IMR-90 (cell line): Measurements from ENCODE around the gene CHRNB4. TPM values are rescaled to one million over a fixed set of nuclear protein-coding genes. Genes with fewer than 3 reads are reported as not detected.

Experiments
- ATAC-seq: fragments of 200-7000 bp; cut with Tn5 transposase; 2 replicates; pipeline ENCODE4 v1.9.1; 2020; ENCODE audit warnings: low read depth, mild to moderate bottlenecking, moderate library complexity
- BruUV-seq: library from RNA; stranded (reverse); fragments of 400-500 nt; replicated peaks from 2 replicates; lab custom pipeline; 2021; lab: Mats Ljungman, UMichigan
- CTCF ChIA-PET: fragments of 300-600 bp; formaldehyde crosslinking; extraction: SDS; loops from one replicate; lab custom pipeline; 2021; ENCODE audit warnings: antibody characterized with exemption; lab: Yijun Ruan, JAX
- POLR2A ChIA-PET: fragments of 300-600 bp; sonication (Branson Sonifier 250); formaldehyde crosslinking; loops from one replicate; lab custom pipeline; 2022; ENCODE audit warnings: antibody characterized with exemption; ENCODE audit not compliant: unreplicated experiment; lab: Charles Lee
- DNase-seq: peaks from one replicate; pipeline ENCODE4 v3.0.0; 2013
- H2AFZ ChIP-seq: replicated peaks from 2 replicates; pipeline ENCODE3; 2013; ENCODE audit warnings: low read length, mild to moderate bottlenecking; ENCODE audit not compliant: poor library complexity
- H2AK5ac ChIP-seq: 2 replicates; pipeline ENCODE4 v1.6.1; 2013; ENCODE audit warnings: low read depth, low read length, inconsistent platforms
- H2AK9ac ChIP-seq: replicated peaks from 2 replicates; pipeline ENCODE3; 2013; ENCODE audit warnings: mild to moderate bottlenecking, low read depth, low read length, moderate library complexity; ENCODE audit not compliant: poor library complexity
- H2BK120ac ChIP-seq: 2 replicates; pipeline ENCODE4 v1.6.1; 2013; ENCODE audit warnings: low read depth, low read length, inconsistent platforms
- H2BK15ac ChIP-seq: 3 replicates; pipeline ENCODE4 v1.6.1; 2013; ENCODE audit warnings: low read depth, low read length, inconsistent platforms
- H2BK20ac ChIP-seq: 2 replicates; pipeline ENCODE4 v1.6.1; 2013; ENCODE audit warnings: low read depth, mild to moderate bottlenecking, inconsistent platforms, low read length, moderate library complexity
- H2BK5ac ChIP-seq: 2 replicates; pipeline ENCODE4 v1.6.1; 2013; ENCODE audit warnings: mild to moderate bottlenecking, low read depth, low read length, inconsistent platforms; ENCODE audit not compliant: poor library complexity, severe bottlenecking
- H3K14ac ChIP-seq: replicated peaks from 2 replicates; pipeline ENCODE4 v1.6.1; 2013; ENCODE audit warnings: low read depth, low read length, inconsistent platforms
- H3K18ac ChIP-seq: 2 replicates; pipeline ENCODE4 v1.6.1; 2013; ENCODE audit warnings: low read depth, low read length, control low read depth
- H3K23ac ChIP-seq: 2 replicates; pipeline ENCODE4 v1.6.1; 2013; ENCODE audit warnings: low read depth, low read length, inconsistent platforms
- H3K27ac ChIP-seq: 2 replicates; pipeline ENCODE4 v1.5.1; 2013; ENCODE audit warnings: mild to moderate bottlenecking, control low read depth, low read length; ENCODE audit not compliant: insufficient read depth
- H3K27me3 ChIP-seq: 2 replicates; pipeline ENCODE4 v1.6.1; 2013; ENCODE audit warnings: low read length; ENCODE audit not compliant: control insufficient read depth, insufficient read depth
- H3K36me3 ChIP-seq: 2 replicates; pipeline ENCODE4 v1.6.1; 2013; ENCODE audit warnings: low read length, mixed read lengths; ENCODE audit not compliant: control insufficient read depth, insufficient read depth
- H3K4ac ChIP-seq: 2 replicates; pipeline ENCODE4 v1.6.1; 2013; ENCODE audit warnings: low read depth, low read length, inconsistent platforms
- H3K4me1 ChIP-seq: 2 replicates; pipeline ENCODE4 v1.6.1; 2013; ENCODE audit warnings: low read length, mixed read lengths; ENCODE audit not compliant: control insufficient read depth, insufficient read depth
- H3K4me2 ChIP-seq: 2 replicates; pipeline ENCODE4 v1.6.1; 2013; ENCODE audit warnings: low read depth, mild to moderate bottlenecking, control low read depth, low read length, moderate library complexity
- H3K4me3 ChIP-seq: 2 replicates; pipeline ENCODE4 v1.5.1; 2013; ENCODE audit warnings: low read depth, mild to moderate bottlenecking, control low read depth, low read length, moderate library complexity; ENCODE audit not compliant: insufficient read depth
- H3K56ac ChIP-seq: 2 replicates; pipeline ENCODE4 v1.6.1; 2013; ENCODE audit warnings: low read length, inconsistent platforms; ENCODE audit not compliant: insufficient read depth; ENCODE audit errors: extremely low read depth
- H3K79me1 ChIP-seq, 2 experiments: 2 replicates each; pipeline ENCODE4 v1.6.1; 2013; ENCODE audit warnings: low read length in 2 of 2, inconsistent platforms in 1 of 2, low read depth in 1 of 2
- H3K9ac ChIP-seq: 2 replicates; pipeline ENCODE4 v1.6.1; 2013; ENCODE audit warnings: low read depth, low read length, control low read depth
- H3K9me1 ChIP-seq: 2 replicates; pipeline ENCODE4 v1.6.1; 2013; ENCODE audit warnings: low read length, inconsistent platforms; ENCODE audit not compliant: insufficient read depth
- H3K9me3 ChIP-seq: 2 replicates; pipeline ENCODE4 v1.6.1; 2013; ENCODE audit warnings: low read length; ENCODE audit not compliant: control insufficient read depth, insufficient read depth
- H4K20me1 ChIP-seq: 2 replicates; pipeline ENCODE4 v1.6.1; 2013; ENCODE audit warnings: low read length, inconsistent platforms; ENCODE audit not compliant: insufficient read depth
- H4K5ac ChIP-seq: 2 replicates; pipeline ENCODE4 v1.6.1; 2013; ENCODE audit warnings: mild to moderate bottlenecking, low read depth, low read length, control low read depth
- H4K8ac ChIP-seq, 2 experiments: 2 replicates each; pipeline ENCODE4 v1.6.1; 2013; ENCODE audit warnings: low read depth in 2 of 2, low read length in 2 of 2, control low read depth in 1 of 2, inconsistent platforms in 1 of 2
- H4K91ac ChIP-seq: 2 replicates; pipeline ENCODE4 v1.6.1; 2013; ENCODE audit warnings: low read depth, low read length, inconsistent platforms; ENCODE audit not compliant: insufficient read depth
- CHD1 ChIP-seq: IDR thresholded peaks from 2 replicates; pipeline ENCODE4 v1.6.1; 2012; ENCODE audit warnings: low read depth, low read length, improper control_type of control experiment
- CTCF ChIP-seq: conservative IDR thresholded peaks from 2 replicates; pipeline ENCODE4 v1.5.1; 2012; ENCODE audit warnings: mild to moderate bottlenecking, low read depth, low read length, improper control_type of control experiment
- FOS ChIP-seq: fragments of 150-350 bp; IDR thresholded peaks from 2 replicates; pipeline ENCODE4 v1.6.1; 2016; ENCODE audit warnings: low read depth, low read length
- MAZ ChIP-seq: IDR thresholded peaks from 2 replicates; pipeline ENCODE4 v1.6.1; 2012; ENCODE audit warnings: low read depth, mild to moderate bottlenecking, low read length, improper control_type of control experiment, moderate library complexity, borderline replicate concordance
- MXI1 ChIP-seq: IDR thresholded peaks from 2 replicates; pipeline ENCODE4 v1.6.1; 2012; ENCODE audit warnings: low read depth, mild to moderate bottlenecking, low read length, moderate library complexity, borderline replicate concordance
- POLR2A ChIP-seq: IDR thresholded peaks from 2 replicates; pipeline ENCODE4 v1.6.1; 2012; ENCODE audit warnings: mild to moderate bottlenecking, low read depth, low read length
- RFX5 ChIP-seq: IDR thresholded peaks from 2 replicates; pipeline ENCODE4 v1.8.0; 2012; ENCODE audit warnings: low read depth, mild to moderate bottlenecking, low read length, moderate library complexity
- SMC3 ChIP-seq: fragments of 150-350 bp; IDR thresholded peaks from 2 replicates; pipeline ENCODE4 v1.6.1; 2016; ENCODE audit warnings: low read depth, mild to moderate bottlenecking, antibody characterized with exemption, low read length, moderate library complexity
- USF2 ChIP-seq: fragments of 150-350 bp; IDR thresholded peaks from 2 replicates; pipeline ENCODE4 v1.6.1; 2017; ENCODE audit warnings: mild to moderate bottlenecking, antibody characterized with exemption, low read length, low read depth
- WGBS, 2 experiments: methylation state at CpG; one replicate each; pipeline versions ENCODE4 v1.1.5 to v1.1.7; 2013; ENCODE audit warnings: missing lambda C conversion rate in 2 of 2; ENCODE audit not compliant: insufficient read length in 1 of 2; ENCODE audit errors: extremely low coverage in 2 of 2; 5-methylcytosine and 5-hydroxymethylcytosine counted together
- dilution Hi-C: fragments of 300-500 bp; cut with HindIII; formaldehyde crosslinking; loops from one replicate; pipeline ENCODE4 v1.14.3; 2018; ENCODE audit warnings: low sequenced_read_pairs; ENCODE audit not compliant: unreplicated experiment
- in situ Hi-C: fragments of 300-500 bp; cut with MboI; formaldehyde crosslinking; loops from 3 replicates; pipeline ENCODE4 v1.14.3; 2019; ENCODE audit warnings: low sequenced_read_pairs, inconsistent platforms, mixed read lengths
- intact Hi-C: fragments of 100-400 bp; cut with micrococcal nuclease; formaldehyde crosslinking; loops from 2 replicates; pipeline ENCODE4 v1.10.0; 2022
- polyA plus RNA-seq, 3 experiments: library from polyadenylated mRNA; depleted of rRNA; stranded (reverse); fragments of >200 nt; gene quantifications; 2 replicates each; pipeline ENCODE4 v1.2.3, GENCODE V29; 2012; ENCODE audit warnings: low replicate concordance in 1 of 3
- total RNA-seq: library from RNA; depleted of rRNA; stranded (reverse); fragments of >200 nt; gene quantifications from 2 replicates; pipeline ENCODE4 v1.2.3, GENCODE V29; 2012
- TF ChIP-seq, protein P1 (sequence below): fragments of 150-350 bp; IDR thresholded peaks from 2 replicates; pipeline ENCODE4 v1.6.1; 2016; ENCODE audit warnings: low read depth, mild to moderate bottlenecking, low read length, moderate library complexity, borderline replicate concordance

CHRNB4 gene
- total and polyA plus RNA-seq, 2 of the 4 experiments (the other 2 are of a cell fraction), result not detected

GRCh38 chr15:78605680-78606079, 35.3 kb downstream of the CHRNB4 start:
- Histone ChIP-seq H3K4me3 (no peak overlapping the region), H3K27ac (no peak overlapping the region), H3K4me2 (no peak overlapping the region), H2AK9ac (no peak overlapping the region), H3K56ac (no peak overlapping the region), H2AFZ (no peak overlapping the region), H3K23ac (no peak overlapping the region), H3K79me1 (no peaks in the 10 kb centered on the region), H2BK20ac (no peak overlapping the region), H2BK5ac (no peak overlapping the region), H2BK15ac (no peak overlapping the region), H2AK5ac (no peak overlapping the region), H3K9ac (no peak overlapping the region), H3K4ac (no peak overlapping the region), H3K9me1 (no peaks in the 10 kb centered on the region), H3K4me1 (no peaks in the 10 kb centered on the region), H3K9me3 (no peaks in the 10 kb centered on the region), H2BK120ac (no peak overlapping the region), H4K8ac (no peak overlapping the region), H3K14ac (no peak overlapping the region), H4K20me1 (no peaks in the 10 kb centered on the region), H4K91ac (no peak overlapping the region), H3K18ac (no peak overlapping the region), H4K5ac (no peak overlapping the region), H3K27me3 (peaks cover 4% of the 10 kb centered on the region; the same call in 1 of the 2 replicates), H3K36me3 (no peaks in the 10 kb centered on the region)
- intact Hi-C loops (no loop called here), in situ Hi-C loops (no loop called here), dilution Hi-C loops (no loop called here)
- DNase-seq (no peak), ATAC-seq (no peak)
- ChIA-PET CTCF (interaction anchor here (0.7 kb wide), 1 partner anchor 147 kb away, joined by 5 read pairs; no protein-coding TSS in a partner anchor), POLR2A (no interaction called here)
- BruUV-seq, result no TSS peak
- TF ChIP-seq MXI1, result no peak
- TF ChIP-seq CTCF, result no peak
- TF ChIP-seq MAZ, result no peak
- no peak for TF ChIP-seq CHD1
- TF ChIP-seq FOS, result no peak
- TF ChIP-seq RFX5, result no peak
- TF ChIP-seq USF2, result no peak
- no peak for TF ChIP-seq SMC3
- TF ChIP-seq, protein P1, sequence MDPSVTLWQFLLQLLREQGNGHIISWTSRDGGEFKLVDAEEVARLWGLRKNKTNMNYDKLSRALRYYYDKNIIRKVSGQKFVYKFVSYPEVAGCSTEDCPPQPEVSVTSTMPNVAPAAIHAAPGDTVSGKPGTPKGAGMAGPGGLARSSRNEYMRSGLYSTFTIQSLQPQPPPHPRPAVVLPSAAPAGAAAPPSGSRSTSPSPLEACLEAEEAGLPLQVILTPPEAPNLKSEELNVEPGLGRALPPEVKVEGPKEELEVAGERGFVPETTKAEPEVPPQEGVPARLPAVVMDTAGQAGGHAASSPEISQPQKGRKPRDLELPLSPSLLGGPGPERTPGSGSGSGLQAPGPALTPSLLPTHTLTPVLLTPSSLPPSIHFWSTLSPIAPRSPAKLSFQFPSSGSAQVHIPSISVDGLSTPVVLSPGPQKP, result no peak
- no peak for TF ChIP-seq POLR2A
- WGBS, 2 experiments, result no CpG with 5 or more reads among the region's 4 CpGs
